Activated T-helper 9 cell treated with anti-CD3 and anti-CD28 coated beads, Interleukin-2, amount 50 U/mL, for 16 hours (primary cell): ENCODE results near the gene CDSN.

ENCODE experiments used
- DNase-seq: peaks from one replicate; pipeline ENCODE4 v3.0.0-alpha.2; 2020; ENCODE audit warnings: low read depth

The CDSN gene

DNA sequence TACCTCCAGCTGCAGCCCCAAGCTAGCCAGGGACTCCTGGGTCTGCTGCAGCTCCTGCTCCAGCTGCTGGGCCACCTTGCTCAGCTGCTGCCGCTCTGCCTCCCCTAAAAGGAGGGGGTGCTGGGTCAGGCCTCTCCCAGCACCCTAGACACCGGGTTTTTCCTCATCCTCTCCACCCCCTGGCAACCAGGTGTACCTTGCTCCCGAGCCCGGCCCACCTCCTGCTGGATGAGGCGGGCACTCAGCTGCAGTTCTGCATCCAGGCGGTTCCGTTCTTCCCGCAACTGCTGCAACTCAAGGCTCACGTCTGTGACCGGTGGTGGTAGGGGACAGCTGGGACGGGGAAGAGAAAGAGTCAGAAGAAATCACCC is 24.7 kb upstream of the CDSN start:
- no peak for DNase-seq

DNA sequence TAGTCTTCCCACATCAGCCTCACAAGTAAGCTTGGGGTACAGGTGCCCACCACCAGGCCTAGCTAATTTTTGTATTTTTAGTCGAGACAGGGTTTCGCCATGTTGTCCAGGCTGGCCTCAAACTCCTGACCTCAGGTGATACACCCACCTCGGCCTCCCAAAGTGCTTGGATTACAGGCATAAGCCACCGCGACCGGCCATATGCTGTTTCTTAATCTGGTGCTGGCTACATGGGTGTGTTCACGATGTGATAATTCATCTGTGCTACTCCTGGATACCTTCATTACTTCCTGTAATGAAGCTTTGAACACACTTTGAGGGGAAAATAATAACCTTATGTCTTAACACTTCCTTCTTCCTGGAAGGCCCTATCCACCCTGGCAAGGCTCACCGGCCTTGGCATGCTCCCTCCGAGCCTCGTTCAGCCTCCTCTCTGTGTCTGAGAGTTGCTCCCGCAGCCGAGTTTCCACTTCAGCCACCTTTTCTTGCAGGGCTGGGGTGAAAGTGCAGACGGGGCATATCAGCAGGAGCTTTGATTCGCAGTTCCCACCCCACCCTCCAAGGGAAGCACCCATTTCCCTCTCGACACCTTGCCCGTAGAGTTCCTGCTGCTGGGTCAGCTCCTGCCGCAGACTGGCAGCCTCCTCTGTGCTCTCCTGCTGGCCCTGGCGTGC is 24.2 kb upstream of the CDSN start:
- no peak for DNase-seq

DNA sequence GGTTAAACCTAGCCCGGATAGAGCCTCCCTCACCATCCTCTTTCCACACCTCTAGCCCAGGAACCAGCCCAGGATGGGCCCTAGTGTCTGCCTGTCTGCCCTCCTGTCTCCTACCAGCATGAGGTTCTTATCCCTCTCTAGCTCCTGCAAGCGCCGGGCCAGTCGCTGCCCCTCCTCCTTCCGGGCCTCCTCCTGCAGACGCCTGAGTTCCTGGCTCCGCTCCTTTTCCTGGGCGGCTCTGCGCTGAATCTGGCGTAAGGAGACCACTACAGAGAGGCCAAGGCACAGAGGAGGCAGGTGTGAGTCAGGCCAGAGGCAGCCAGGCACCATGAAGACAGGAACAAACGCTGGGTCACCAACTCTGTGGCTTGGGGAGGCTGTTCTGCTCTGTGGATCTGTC is 22.9 kb upstream of the CDSN start:
- DNase-seq: no peak

DNA sequence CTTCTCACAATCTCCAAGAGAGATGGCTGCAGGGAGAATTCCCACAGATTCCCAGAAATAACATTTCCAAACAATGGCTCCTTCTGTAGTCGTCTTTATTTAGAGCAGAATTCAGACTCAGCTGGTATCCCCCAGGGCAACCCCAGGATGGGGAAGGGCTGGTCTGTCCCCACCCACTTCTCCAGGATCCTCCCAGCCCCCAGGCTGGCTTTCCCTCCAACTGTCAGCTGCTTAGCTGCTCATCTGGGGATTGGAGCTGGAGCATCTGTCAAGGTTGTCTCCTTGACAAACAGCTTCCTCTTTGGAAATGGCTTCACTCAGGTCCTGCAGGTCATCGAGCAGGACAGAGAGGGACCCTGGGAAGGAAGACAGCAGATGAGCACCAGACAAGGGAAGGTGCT is 22.1 kb upstream of the CDSN start:
- DNase-seq: no peak

DNA sequence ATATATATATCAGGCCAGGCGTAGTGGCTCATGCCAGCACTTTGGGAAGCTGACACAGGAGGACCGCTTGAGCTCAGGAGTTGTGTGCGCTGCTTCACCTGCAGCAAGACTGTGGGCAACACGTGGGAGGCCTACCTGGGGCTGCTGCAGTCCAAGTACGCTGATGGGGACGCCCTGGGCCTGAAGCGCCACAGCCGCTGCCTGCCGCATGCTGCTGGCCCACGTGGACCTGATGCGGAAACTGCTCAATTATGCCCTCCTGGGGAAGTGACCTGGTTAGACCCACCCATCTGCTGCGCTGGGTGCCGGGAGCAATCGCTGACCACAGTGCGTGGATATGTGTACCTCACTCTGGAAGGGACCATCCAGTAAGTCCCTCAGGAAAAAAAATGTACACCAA is 20.4 kb upstream of the CDSN start:
- DNase-seq: no peak

DNA sequence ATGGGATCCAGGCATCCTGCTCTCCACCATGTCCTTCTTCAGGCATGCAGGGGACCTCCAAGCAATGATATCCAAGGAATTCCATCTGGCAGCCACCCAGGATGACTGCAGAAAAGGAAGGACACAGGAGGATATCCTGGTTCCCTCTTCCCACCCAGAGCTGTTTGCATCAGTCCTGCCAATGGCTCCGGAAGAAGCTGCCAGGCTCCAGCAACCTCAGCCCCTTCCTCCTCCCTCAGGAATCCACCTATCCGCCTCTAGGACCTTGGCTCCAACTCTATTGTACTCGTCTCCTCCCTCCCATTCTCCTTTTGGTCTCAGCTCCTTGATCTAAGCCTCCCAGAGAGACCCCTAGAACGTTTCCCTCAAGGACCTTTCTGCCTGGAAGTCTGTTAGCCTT is 19.4 kb upstream of the CDSN start:
- DNase-seq: no peak

DNA sequence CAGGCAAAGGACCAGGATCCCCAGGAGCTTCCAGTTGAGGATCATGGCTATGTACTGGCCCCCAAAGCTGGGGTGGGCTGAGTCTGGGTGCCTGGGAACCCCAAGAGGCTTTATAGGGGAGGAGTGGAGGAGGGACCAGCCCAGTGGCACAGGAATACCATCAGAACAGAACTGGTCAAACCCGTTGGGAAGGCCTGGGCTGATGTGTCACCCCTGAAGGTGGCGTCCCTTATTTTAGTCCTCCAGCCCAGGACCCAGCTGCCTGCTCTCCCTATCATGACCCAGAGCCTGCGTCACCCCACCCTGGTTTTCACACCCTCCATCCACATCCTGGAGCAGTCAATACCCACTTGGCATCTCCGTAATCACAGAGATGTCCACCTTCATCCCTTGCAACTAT is 18.7 kb upstream of the CDSN start, which contains the start of gene PSORS1C2:
Gene PSORS1C2, minus strand, starts transcription at position 85 of the 400 bp plus-strand sequence. Its CDS starts 40 bp downstream, at position 45.
- no peak for DNase-seq

DNA sequence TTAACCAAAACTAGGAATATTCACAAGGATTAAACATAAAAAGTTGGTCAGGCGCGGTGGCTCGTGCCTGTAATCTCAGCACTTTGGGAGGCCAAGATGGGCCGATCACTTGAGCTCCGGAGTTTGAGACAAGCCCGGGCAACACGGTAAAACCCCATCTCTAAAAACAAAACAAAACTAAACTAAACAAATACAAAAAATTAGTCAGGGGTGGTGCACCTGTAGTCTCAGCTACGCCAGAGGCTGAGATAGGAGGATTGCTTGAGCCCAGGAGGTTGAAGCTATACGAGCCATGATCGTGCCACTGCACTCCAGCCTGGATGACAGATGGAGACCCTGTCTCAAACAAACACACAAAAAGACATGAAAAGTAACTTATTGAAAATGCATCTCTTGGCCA is 15.5 kb upstream of the CDSN start:
- no peak for DNase-seq

DNA sequence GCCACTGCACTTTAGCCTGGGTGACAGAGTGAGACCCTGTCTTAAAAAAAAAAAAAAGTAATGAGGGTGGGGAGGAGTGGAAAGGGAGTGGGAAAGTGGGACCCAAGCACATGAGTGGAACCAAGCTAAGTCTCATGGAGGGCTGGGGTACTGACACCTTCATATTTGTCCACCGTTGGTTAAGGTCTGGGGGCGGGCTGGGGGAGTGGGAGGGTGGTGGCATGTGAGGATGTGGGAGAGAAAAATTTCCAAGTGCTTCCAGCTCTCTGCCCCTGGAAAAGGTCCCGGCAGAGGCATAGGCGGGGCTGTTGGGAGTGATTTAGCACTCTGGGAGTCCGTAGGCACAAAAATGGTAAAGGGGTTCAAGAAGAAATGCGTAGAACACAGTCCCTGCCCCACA is 12.6 kb upstream of the CDSN start:
- no peak for DNase-seq

DNA sequence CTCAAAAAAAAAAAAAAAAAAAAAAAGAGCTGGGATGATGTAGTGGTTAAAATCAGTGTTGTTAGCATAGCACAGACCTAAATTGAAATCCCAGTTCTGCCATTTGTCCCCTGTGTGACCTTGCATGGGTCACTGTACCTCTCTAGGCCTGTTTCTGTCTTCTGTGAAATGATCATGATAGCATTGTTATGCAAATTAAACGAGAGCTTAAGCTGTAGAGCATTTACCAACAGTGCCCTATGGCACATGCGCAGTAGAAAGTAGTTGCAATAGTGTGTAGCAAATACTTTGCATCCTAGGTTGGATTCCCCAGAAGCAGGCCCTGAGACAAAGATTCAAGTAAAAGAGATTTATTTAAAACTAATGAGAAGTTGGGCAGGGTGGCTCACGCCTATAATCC is 11.3 kb upstream of the CDSN start:
- DNase-seq: no peak

DNA sequence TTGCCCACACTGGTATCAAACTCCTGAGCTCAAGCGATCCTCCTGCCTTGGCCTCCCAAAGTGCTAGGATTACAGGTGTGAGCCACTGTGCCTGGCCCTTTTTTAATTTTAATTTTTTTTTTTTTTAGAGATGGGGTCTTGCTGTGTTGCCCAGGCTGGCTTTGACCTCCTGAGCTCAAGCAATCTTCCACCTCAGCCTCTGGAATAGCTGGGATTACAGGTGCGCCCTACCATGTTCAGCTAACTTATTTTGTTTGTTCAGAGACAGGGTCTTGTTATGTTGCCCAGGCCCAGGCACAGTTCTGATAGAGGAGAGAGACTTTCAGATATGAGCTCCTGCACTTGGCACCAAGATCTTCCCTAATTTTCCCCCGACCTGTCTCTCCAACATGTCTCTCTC is 10.5 kb upstream of the CDSN start:
- no peak for DNase-seq

DNA sequence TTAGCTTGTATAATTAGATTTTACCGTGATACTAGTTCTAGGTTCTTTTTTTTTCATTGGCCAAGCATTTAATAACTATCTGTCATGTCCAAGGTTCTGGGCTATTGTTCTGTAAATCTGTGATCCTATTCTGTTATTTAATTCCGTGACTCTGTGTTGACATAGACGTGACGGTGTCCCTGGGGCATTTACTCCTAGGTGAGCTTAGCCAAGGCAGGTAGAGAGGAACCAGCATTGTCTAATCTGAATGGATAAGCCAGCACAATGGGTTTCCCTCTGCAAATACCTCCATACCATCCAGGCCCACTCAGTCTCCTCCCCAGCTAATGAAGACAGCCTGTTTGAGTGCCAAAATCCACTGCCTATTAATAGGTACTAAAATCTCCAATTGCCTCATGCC is 8.9 kb upstream of the CDSN start:
- DNase-seq: no peak

DNA sequence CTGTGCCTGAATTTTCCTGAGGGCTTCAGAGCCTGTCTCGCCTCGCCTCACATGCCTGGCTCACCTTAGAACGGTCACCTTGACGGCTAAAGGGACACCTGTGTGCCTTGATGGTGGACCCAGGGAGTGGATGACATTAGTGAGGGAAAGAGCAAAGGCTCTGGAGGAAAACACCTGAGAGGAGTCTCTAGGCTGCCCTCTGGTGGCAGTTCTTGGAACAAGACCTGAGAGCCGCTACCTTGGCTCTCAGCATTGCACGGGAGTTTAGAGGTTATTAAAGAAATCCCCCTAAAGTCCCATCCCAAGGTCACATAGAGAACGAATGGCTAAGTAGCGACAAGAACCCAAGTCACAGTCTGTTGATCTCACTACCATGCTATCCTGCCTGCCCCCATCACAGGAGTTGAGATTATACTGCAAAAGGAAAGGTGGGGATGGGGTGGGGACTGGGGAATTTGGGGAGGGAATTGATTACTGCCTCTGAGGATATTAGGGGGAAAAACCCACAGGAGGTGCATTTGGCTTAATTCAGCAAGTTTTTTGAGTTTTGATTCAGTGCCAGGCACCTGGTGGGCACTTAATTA is 7.9 kb upstream of the CDSN start:
- peak; percentile 58 for DNase-seq

DNA sequence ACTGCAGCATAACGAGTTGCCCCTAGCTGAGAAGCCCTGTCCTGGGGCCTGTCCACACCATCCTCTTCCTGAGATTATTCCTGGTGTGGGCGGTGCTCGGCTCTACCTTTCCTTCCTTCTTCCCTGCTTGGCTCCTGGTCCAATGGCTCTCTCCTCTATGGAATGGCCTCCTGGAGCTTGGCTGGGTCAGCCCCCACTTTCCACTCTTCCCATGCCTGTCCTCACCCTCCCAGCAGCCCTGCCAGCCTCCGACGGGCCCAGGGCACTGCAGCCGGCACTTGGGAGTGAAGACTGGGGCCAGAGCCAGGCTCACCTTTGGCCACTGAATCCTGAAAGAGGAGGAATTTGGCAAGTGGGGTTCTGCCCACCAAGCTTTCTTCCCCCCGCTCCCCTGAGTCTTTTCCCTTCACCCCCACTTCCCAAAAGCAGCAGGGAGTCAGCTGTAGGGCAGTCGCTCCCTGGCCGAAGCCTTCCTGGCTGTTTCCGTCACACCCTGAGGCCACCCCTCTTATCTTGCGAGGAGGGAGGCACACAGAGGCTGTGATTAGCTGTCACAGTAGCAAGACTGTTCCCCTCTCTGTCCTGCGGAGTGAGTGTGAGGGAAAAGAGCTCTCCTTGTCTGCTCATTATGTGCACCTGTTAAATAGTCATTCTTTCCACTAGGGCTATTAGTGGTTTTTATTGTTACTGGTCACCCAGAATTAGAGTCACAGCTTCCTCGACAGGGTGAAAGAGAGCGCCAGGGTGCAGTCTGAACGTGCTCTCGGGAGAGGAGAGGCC is 6.3 kb upstream of the CDSN start:
- DNase-seq: no peak

DNA sequence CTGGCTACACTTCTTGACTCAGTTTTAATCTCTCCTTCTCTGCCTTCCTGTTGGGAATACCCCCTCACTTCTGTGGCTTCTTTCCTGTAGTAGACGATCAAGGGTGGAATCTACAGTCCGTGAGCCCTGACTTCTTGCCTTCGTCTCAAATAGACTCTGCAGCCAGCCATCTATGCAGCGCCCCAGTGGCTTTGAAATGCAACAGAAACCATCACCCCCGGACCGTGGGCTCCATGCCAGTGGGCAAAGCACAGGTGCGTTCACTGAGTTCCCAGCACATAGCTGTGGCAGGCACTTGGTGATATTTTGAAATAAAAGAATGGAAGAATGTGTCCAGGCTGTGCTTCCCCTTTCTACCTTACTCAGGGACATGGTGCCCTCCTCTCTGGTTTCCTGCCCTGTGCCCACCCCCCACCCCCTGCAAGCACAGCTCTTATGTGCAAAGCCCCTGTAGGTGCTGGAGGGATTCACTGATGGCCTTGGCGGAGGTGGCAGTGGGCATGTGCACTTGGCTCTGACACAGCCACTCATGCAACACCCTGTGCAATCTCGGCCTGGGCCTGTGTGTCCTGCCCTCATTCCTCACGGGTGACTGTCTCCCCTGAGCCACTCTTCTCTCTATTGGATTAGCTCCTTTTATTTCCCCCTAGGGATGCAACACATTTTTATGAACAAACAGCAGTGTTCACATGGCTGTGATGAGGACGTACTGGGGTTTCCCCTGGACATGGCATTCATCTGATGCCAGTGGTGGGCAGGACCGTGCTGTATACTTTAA is 5.5 kb upstream of the CDSN start:
- DNase-seq: no peak

DNA sequence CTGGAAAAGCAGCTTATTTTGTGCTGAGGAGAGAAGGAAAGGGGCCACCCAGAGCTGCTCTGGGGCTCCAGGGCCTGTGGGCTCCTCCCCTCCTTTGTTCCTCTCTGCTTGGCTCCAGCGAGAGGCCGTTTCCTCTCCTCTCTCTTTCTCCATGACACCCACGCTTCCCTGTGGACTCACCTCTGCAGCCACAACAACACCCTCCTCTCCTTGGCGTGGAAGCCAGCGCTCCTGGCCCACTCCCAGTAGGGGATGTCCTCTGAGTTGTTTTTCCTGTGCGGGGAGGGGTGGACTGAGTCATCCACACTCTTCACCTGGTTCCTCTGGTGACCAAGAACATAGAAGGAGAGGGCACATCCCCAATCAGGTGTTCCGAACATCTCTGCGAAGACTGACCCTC is 4.9 kb upstream of the CDSN start:
- no peak for DNase-seq

DNA sequence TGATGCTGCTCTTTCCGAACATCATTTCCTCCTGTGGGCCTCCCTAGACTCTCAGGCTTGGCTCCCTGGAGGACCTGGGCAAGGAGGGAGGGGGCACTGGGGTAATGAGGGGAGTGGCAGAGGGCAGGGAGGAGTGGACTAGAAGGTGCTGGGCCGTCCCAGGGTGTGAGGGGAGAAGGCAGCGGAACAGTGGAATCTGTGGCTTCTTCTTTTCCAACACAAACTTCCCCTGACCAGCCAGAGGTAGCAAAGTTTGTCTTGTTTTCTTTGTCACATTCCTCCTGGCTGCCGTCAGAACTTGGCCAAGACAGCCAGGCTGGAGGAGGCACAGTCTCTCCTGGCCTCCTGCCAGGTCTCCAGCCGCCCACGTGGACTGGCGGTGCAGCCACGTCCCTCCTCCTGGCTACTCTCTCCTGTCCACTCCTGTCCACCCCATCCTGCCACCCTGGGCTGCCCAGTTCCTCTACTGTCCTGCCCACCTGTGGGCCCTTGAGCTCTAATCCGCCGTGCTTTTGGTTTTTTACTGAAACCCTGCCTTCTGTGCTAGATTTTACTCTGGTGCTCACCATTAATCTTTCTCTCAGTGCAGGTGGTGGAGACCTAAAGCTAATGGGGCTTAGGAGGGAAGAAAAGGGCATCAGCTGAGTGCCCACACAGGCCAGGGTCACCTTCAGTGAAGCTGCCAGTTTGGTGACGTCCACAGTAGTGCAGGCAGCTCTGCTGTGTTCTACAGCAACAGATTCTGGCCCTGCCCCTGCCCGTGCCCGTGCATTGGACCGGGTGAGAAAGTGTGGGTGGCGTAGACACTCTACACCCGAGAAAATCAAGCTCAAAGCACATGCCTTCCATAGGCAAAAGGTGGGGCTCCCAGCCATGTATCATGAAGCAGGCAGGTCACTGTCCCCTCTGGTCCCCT is 2.8 kb upstream of the CDSN start:
- no peak for DNase-seq

DNA sequence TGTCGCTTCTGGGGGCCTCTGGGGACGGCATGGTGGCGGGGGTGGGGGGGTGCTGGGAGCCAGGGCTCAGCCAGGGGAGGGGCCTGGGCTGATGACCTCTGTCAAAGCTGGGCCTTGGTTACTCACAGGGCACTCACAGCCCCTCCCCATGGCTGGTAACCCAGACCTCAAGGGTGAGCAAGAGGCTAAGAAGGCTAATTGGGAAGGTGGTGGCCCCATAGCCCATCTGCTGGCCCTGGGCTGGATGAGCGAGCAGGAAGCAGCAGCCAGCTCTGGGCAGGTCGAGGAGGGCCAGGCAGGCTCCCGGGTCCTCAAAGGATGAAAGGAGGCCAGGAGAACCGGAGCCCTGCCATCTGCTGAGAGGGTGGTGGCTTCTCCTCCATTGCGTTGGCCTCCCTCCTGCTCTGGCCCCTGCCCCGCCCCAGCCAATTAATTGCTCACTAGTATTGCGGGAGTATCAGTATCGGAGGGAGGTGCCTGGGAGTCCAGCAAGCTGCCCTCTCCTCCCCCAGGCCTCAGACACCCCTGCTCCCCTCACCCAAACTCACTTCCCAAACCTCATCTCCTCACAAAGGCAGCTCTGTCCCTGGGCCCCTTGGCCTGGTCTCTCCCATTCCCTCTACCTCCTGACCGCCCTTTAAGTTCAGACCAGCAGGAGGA is 1.0 kb upstream of the CDSN start:
- no peak for DNase-seq

DNA sequence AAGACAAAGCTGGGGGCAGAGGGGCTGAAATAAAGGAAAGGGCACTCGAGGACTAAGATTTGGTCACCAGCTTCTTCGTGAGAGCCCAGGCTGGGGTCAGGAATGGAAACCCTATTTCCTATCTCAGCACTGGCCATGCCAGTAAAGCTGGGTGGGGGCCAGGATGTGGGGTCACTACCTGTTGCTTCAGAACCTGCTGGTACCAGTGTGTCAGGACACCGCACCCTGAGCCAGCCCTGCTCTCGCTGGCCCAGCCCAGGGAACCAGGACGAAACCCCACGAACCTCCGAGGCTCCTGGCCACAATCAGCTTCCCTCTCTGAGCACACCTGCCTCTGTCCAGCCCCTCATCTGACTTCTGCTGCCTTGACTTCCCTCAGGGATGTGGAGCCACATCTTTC is 2.1 kb downstream of the CDSN start:
- DNase-seq: no peak

DNA sequence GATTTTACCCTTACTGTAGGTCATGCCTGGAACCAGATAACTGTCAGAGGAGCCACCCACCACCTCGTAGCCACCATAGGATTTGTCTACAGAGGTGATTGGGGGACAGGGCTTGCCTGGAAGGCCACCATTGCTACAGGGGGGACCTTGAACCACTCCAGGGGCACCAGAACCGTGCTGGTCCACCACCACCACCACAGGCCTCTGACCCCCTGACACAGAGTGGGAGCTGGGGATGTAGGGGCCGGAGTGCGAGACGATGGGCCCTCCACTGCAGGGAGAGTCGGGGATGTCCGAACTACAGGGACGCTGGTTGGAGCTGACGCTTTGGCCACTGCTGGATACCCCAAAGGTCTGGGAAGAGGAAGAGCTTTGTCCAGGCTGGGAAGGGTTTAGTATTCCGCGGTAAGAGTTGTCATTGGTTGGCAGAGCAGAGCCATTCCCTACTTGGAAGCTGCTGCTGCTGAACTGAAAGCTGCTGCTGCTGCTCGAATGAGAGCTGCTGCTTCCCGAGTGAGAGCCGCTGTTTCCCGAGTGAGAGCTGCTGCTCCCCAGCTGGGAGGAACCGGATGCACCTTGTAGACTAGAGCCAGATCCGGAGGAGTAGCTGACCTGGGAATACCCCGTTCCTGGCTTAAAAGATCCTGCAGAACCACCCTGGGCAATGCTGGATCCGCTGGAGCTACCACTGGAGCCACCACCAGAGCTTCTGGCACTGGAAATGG is 3.4 kb downstream of the CDSN start:
- no peak for DNase-seq
